K562 (cell line): ENCODE results near the gene RNF152. TPM values are rescaled to one million over a fixed set of nuclear protein-coding genes. Genes with fewer than 3 reads are reported as not detected.

Experiments used
- ATAC-seq: fragments of 200-7000 bp; cut with Tn5 transposase; 3 replicates; pipeline ENCODE4 v1.9.1; 2020; ENCODE audit warnings: moderate library complexity
- BruUV-seq: library from RNA; stranded (reverse); fragments of 400-500 nt; replicated peaks from 2 replicates; lab custom pipeline; 2021; lab: Mats Ljungman, UMichigan
- CTCF ChIA-PET: fragments of 300-600 bp; formaldehyde crosslinking; extraction: SDS; loops from one replicate; lab custom pipeline; 2021; ENCODE audit warnings: low intra/inter-chr PET ratio; lab: Yijun Ruan, JAX
- POLR2A ChIA-PET: fragments of 300-600, 350-650 bp; sonication (Branson Sonifier 250); formaldehyde crosslinking; extraction: SDS; loops from one replicate; lab custom pipeline; 2021; ENCODE audit warnings: antibody characterized with exemption, inconsistent platforms; lab: Yijun Ruan, JAX
- DNase-seq, 4 experiments: peaks; one replicate each; pipeline versions ENCODE4 v3.0.0 to v3.0.0-alpha.2; 2011 to 2018; ENCODE audit warnings: low spot score in 3 of 4, mixed read lengths in 3 of 4; ENCODE audit errors: extremely low read depth in 1 of 4
- FAIRE-seq: peaks from 2 replicates; lab custom pipeline; 2011; peaks lifted over from hg19 to GRCh38; lab: Jason Lieb, UNC
- H2AFZ ChIP-seq: 2 replicates; pipeline ENCODE4 v1.6.0; 2011; ENCODE audit warnings: low read depth, low read length, control low read depth, inconsistent platforms
- H3K27ac ChIP-seq: fragments of 200-600 bp; 3 replicates; pipeline ENCODE4 v1.8.0; 2011; ENCODE audit warnings: low read depth, mild to moderate bottlenecking, control low read depth, inconsistent platforms, low read length, moderate library complexity, mixed read lengths; ENCODE audit errors: extremely low read depth
- H3K27me3 ChIP-seq, 2 experiments: fragments of 300-600 bp in 1 of 2; 2 replicates in 1 of 2; 3 replicates in 1 of 2; pipeline versions ENCODE4 v1.6.0 to v1.8.0; 2011; ENCODE audit warnings: inconsistent platforms in 2 of 2, low read length in 2 of 2, mild to moderate bottlenecking in 1 of 2, mixed read lengths in 1 of 2, moderate library complexity in 1 of 2; ENCODE audit not compliant: control insufficient read depth in 2 of 2, insufficient read depth in 2 of 2
- H3K36me3 ChIP-seq: fragments of 300-600 bp; 3 replicates; pipeline ENCODE4 v1.8.0; 2011; ENCODE audit warnings: mild to moderate bottlenecking, low read length, inconsistent platforms; ENCODE audit not compliant: control insufficient read depth, insufficient read depth
- H3K4me1 ChIP-seq, 2 experiments: fragments of 200-600 bp in 1 of 2; replicated peaks in 1 of 2; 2 replicates in 1 of 2; 3 replicates in 1 of 2; pipeline versions ENCODE4 v1.5.1 to v1.8.0; 2011; ENCODE audit warnings: inconsistent platforms in 2 of 2, low read length in 2 of 2, mild to moderate bottlenecking in 1 of 2, mixed read lengths in 1 of 2, moderate library complexity in 1 of 2; ENCODE audit not compliant: control insufficient read depth in 2 of 2, insufficient read depth in 2 of 2
- H3K4me2 ChIP-seq: 2 replicates; pipeline ENCODE4 v1.6.1; 2011; ENCODE audit warnings: low read length, control low read depth, inconsistent platforms, mixed read lengths; ENCODE audit not compliant: insufficient read depth
- H3K4me3 ChIP-seq: fragments of 200-600 bp; sonication (generic), shearing (Covaris generic); 2 replicates; pipeline ENCODE4 v1.5.1; 2016; ENCODE audit warnings: control low read depth, inconsistent platforms
- H3K79me2 ChIP-seq: fragments of 200-600 bp; 3 replicates; pipeline ENCODE4 v1.8.0; 2011; ENCODE audit warnings: low read length, inconsistent platforms; ENCODE audit not compliant: control insufficient read depth, insufficient read depth
- H3K9ac ChIP-seq, 2 experiments: 2 replicates each; pipeline versions ENCODE4 v1.6.0 to v1.6.1; 2011; ENCODE audit warnings: low read depth in 2 of 2, low read length in 2 of 2, control low read depth in 1 of 2, inconsistent platforms in 1 of 2, mild to moderate bottlenecking in 1 of 2, mixed read lengths in 1 of 2; ENCODE audit not compliant: insufficient read depth in 1 of 2
- H3K9me1 ChIP-seq: one replicate; pipeline ENCODE4 v1.6.0; 2011; ENCODE audit warnings: inconsistent platforms, mild to moderate bottlenecking, low read length, moderate library complexity; ENCODE audit not compliant: control insufficient read depth, insufficient read depth
- H3K9me3 ChIP-seq: replicated peaks from 2 replicates; pipeline ENCODE4 v1.5.1; 2011; ENCODE audit warnings: low read depth, low read length, inconsistent platforms; ENCODE audit not compliant: control insufficient read depth, insufficient read depth
- H4K20me1 ChIP-seq: replicated peaks from 2 replicates; pipeline ENCODE4 v1.6.1; 2011; ENCODE audit warnings: low read length, inconsistent platforms, mixed read lengths; ENCODE audit not compliant: control insufficient read depth, insufficient read depth
- CBFA2T2 ChIP-seq: fragments of 450-650 bp; conservative IDR thresholded peaks from 2 replicates; pipeline ENCODE4 v1.6.1; 2017; ENCODE audit warnings: mild to moderate bottlenecking
- MAFF ChIP-seq: IDR thresholded peaks from 2 replicates; pipeline ENCODE4 v1.6.1; 2012; ENCODE audit warnings: low read length, improper control_type of control experiment
- MECOM ChIP-seq: fragments of 250-450 bp; sonication (Bioruptor Pico); IDR thresholded peaks from 2 replicates; pipeline ENCODE4 v1.8.0; 2022; ENCODE audit warnings: inconsistent platforms
- NR2C2 ChIP-seq, 2 experiments: fragments of 200-800 bp in 1 of 2; sonication (Bioruptor generic) in 1 of 2; sonication (generic) in 1 of 2; formaldehyde crosslinking in 1 of 2; IDR thresholded peaks; 2 replicates each; pipeline versions ENCODE4 v1.6.1 to v1.8.0; 2016 to 2022; ENCODE audit warnings: mild to moderate bottlenecking in 1 of 2, missing compliant biosample characterization in 1 of 2, missing genetic modification characterization in 1 of 2, missing genetic modification reagents in 1 of 2
- PPARD ChIP-seq: fragments of 250-450 bp; sonication (Bioruptor Pico); IDR thresholded peaks from 2 replicates; pipeline ENCODE4 v1.8.0; 2022; ENCODE audit warnings: inconsistent platforms, mild to moderate bottlenecking, moderate library complexity
- RAD21 ChIP-seq, 2 experiments: fragments of 250-450 bp in 1 of 2; fragments of 450-650 bp in 1 of 2; sonication (Bioruptor Pico) in 1 of 2; formaldehyde crosslinking in 1 of 2; IDR thresholded peaks in 1 of 2; conservative IDR thresholded peaks in 1 of 2; 2 replicates each; pipeline versions ENCODE4 v1.4.0 to v1.8.0; 2020 to 2022; ENCODE audit warnings: mild to moderate bottlenecking in 2 of 2, moderate library complexity in 1 of 2
- RHOXF2B ChIP-seq: fragments of 250-450 bp; sonication (Bioruptor Pico); conservative IDR thresholded peaks from 2 replicates; pipeline ENCODE4 v1.5.1; 2021
- RREB1 ChIP-seq: fragments of 250-450 bp; sonication (Bioruptor Pico); IDR thresholded peaks from 2 replicates; pipeline ENCODE4 v1.4.0; 2020
- SREBF2 ChIP-seq: sonication (generic); formaldehyde crosslinking; IDR thresholded peaks from 2 replicates; pipeline ENCODE4 v1.4.0; 2020; ENCODE audit warnings: mild to moderate bottlenecking, missing genetic modification reagents
- ZC3H11A ChIP-seq: IDR thresholded peaks from 2 replicates; pipeline ENCODE4 v1.6.1; 2012; ENCODE audit warnings: low read depth, low read length, improper control_type of control experiment
- ZFX ChIP-seq: sonication (generic); formaldehyde crosslinking; IDR thresholded peaks from 2 replicates; pipeline ENCODE4 v1.8.0; 2022; ENCODE audit warnings: mild to moderate bottlenecking, missing genetic modification reagents, moderate library complexity
- ZNF124 ChIP-seq: sonication (generic); formaldehyde crosslinking; IDR thresholded peaks from 2 replicates; pipeline ENCODE4 v1.8.1; 2022; ENCODE audit warnings: missing genetic modification reagents
- ZNF347 ChIP-seq: fragments of 450-650 bp; formaldehyde crosslinking; IDR thresholded peaks from 2 replicates; pipeline ENCODE4 v1.4.0; 2020; ENCODE audit warnings: low read depth, mild to moderate bottlenecking, moderate library complexity
- ZNF766 ChIP-seq: fragments of 200-800 bp; sonication (Bioruptor generic); conservative IDR thresholded peaks from 2 replicates; pipeline ENCODE4 v1.6.1; 2016; ENCODE audit warnings: missing genetic modification characterization, missing compliant biosample characterization
- WGBS: fragments of 100-300 bp; shearing (Covaris generic); methylation state at CpG from one replicate; pipeline ENCODE4 v1.1.6; 2016; ENCODE audit warnings: low coverage, mixed read lengths; ENCODE audit not compliant: insufficient coverage; ENCODE audit errors: missing lambda C conversion rate; 5-methylcytosine and 5-hydroxymethylcytosine counted together
- in situ Hi-C: fragments of 300-500 bp; cut with MboI; formaldehyde crosslinking; loops from 4 replicates; pipeline ENCODE4 v1.15.0; 2018; ENCODE audit warnings: inconsistent platforms, mixed read lengths
- intact Hi-C: fragments of 100-400 bp; cut with micrococcal nuclease; formaldehyde crosslinking; loops from 2 replicates; pipeline ENCODE4 v1.14.2; 2022
- polyA plus RNA-seq, 8 experiments: library from polyadenylated mRNA; depleted of rRNA in 4 of 8; stranded (reverse) in 5 of 8; unstranded in 3 of 8; fragments of >200 nt; fragmentation: Nextera tagmentation in 2 of 8; fragmentation: Illumina TruSeq in 1 of 8; extraction: Ambion mirVana in 2 of 8; extraction: Trizol in 1 of 8; gene quantifications; 2 replicates each; pipeline versions ENCODE4 v1.2.1 to v1.2.3, GENCODE V29; 2011 to 2014; ENCODE audit warnings: inconsistent platforms in 1 of 8, missing spikeins in 1 of 8
- total RNA-seq, 7 experiments: library from RNA; depleted of rRNA in 6 of 7; stranded (reverse); fragments of >200 nt in 6 of 7; fragmentation: Illumina TruSeq in 2 of 7; extraction: Trizol in 2 of 7; gene quantifications; 2 replicates each; pipeline versions ENCODE4 v1.2.1 to v1.2.3, GENCODE V29; 2011 to 2021; ENCODE audit warnings: low replicate concordance in 1 of 7
- TF ChIP-seq, protein P1 (sequence below), 2 experiments: fragments of 450-650 bp in 1 of 2; IDR thresholded peaks; 2 replicates each; pipeline ENCODE4 v1.6.1; 2011 to 2017; ENCODE audit warnings: low read depth in 2 of 2, antibody characterized with exemption in 1 of 2, borderline replicate concordance in 1 of 2, low read length in 1 of 2, mild to moderate bottlenecking in 1 of 2, mixed read lengths in 1 of 2; ENCODE audit not compliant: control insufficient read depth in 1 of 2

Gene RNF152
- total and polyA plus RNA-seq, 9 of the 15 experiments (the other 6 are each of a cell fraction or from before 2014, with no cell fraction given), result 0.04 to 0.05 TPM; not detected in 7

GRCh38 chr18:61888622-61889021 lies 4.2 kb downstream of the RNF152 start:
- Histone ChIP-seq H3K36me3 (no peaks in the 10 kb centered on the region), H3K4me1 (peaks cover 0 to 6% of the 10 kb centered on the region in 2 experiments; a peak in 2 of 5 replicates), H3K4me2 (no peak overlapping the region), H2AFZ (no peak overlapping the region), H3K27me3 (peaks cover 0 to 11% of the 10 kb centered on the region in 2 experiments; a peak in 1 of 5 replicates), H4K20me1 (no peaks in the 10 kb centered on the region), H3K79me2 (no peaks in the 10 kb centered on the region), H3K9ac (no peak overlapping the region), H3K27ac (no peak overlapping the region), H3K4me3 (no peak overlapping the region), H3K9me1 (no peaks in the 10 kb centered on the region), H3K9me3 (no peaks in the 10 kb centered on the region)
- no TSS peak for BruUV-seq
- ChIA-PET CTCF (no interaction called here), POLR2A (no interaction called here)
- FAIRE-seq (no peak), DNase-seq (no peak), ATAC-seq (no peak)
- in situ Hi-C loops, result no loop called here
- intact Hi-C loops, result no loop called here
- 0% methylated on average over 5 of the region's 5 CpGs for WGBS
- TF ChIP-seq PPARD (CRISPR knock-in tag) (no peak), RREB1 (no peak), RHOXF2B (CRISPR knock-in tag) (no peak), ZC3H11A (no peak), MAFF (no peak), CBFA2T2 (no peak), RAD21 (CRISPR knock-in tag; conservative IDR thresholded peaks at IDR 0.05 in 1 of 2, IDR thresholded peaks at IDR 0.05 in 1 of 2) (no peak), MECOM (CRISPR knock-in tag) (no peak), ZNF766 (CRISPR knock-in tag) (no peak), ZNF347 (CRISPR knock-in tag) (no peak), SREBF2 (CRISPR knock-in tag) (no peak), NR2C2 (CRISPR knock-in tag; IDR thresholded peaks at IDR 0.05) (no peak), NR2C2 (tag; IDR thresholded peaks at IDR 0.05) (no peak), ZFX (CRISPR knock-in tag) (no peak), ZNF124 (CRISPR knock-in tag) (no peak)
- TF ChIP-seq, protein P1, sequence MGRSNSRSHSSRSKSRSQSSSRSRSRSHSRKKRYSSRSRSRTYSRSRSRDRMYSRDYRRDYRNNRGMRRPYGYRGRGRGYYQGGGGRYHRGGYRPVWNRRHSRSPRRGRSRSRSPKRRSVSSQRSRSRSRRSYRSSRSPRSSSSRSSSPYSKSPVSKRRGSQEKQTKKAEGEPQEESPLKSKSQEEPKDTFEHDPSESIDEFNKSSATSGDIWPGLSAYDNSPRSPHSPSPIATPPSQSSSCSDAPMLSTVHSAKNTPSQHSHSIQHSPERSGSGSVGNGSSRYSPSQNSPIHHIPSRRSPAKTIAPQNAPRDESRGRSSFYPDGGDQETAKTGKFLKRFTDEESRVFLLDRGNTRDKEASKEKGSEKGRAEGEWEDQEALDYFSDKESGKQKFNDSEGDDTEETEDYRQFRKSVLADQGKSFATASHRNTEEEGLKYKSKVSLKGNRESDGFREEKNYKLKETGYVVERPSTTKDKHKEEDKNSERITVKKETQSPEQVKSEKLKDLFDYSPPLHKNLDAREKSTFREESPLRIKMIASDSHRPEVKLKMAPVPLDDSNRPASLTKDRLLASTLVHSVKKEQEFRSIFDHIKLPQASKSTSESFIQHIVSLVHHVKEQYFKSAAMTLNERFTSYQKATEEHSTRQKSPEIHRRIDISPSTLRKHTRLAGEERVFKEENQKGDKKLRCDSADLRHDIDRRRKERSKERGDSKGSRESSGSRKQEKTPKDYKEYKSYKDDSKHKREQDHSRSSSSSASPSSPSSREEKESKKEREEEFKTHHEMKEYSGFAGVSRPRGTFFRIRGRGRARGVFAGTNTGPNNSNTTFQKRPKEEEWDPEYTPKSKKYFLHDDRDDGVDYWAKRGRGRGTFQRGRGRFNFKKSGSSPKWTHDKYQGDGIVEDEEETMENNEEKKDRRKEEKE (IDR thresholded peaks at IDR 0.05; ENCODE audit: borderline replicate concordance in 1 of 2, control insufficient read depth in 1 of 2, low read depth in 2 of 2, low read length in 1 of 2), result no peak
